Stimulated activated CD8-positive, alpha-beta memory T cell treated with anti-CD3 and anti-CD28 coated beads, Interleukin-2, amount 100 ng/mL, for 48 hours (primary cell): Measurements from ENCODE around the gene NR4A1.

ENCODE experiments used
- DNase-seq, 2 donors: peaks; one replicate each; pipeline ENCODE4 v3.0.0-alpha.2; 2020; ENCODE audit warnings: low read depth in 2 of 2

The NR4A1 gene

GRCh38 chr12:52018433-52019112, 32.7 kb upstream of the NR4A1 start:
- no peak for DNase-seq

GRCh38 chr12:52019113-52019770, 32.0 kb upstream of the NR4A1 start:
- DNase-seq = no peak

- peak; percentile 46 to 59 for DNase-seq
These were observed 30.5 kb upstream of the NR4A1 start for GRCh38 chr12:52020539-52021336.

- no peak for DNase-seq
These were observed 28.4 kb upstream of the NR4A1 start for GRCh38 chr12:52022841-52023181.

GRCh38 chr12:52023182-52023975, 27.9 kb upstream of the NR4A1 start:
- peak; percentile 90 to 93 for DNase-seq

- no peak for DNase-seq
These were observed 27.1 kb upstream of the NR4A1 start for GRCh38 chr12:52023976-52024688.

- DNase-seq = peak; percentile 28 to 46
These were observed 26.4 kb upstream of the NR4A1 start for GRCh38 chr12:52024845-52025230.

GRCh38 chr12:52026263-52026662, 25.0 kb upstream of the NR4A1 start:
- no peak for DNase-seq

- DNase-seq = no peak
These were observed 24.0 kb upstream of the NR4A1 start for GRCh38 chr12:52027085-52027843.

- DNase-seq = no peak
These were observed 21.6 kb upstream of the NR4A1 start for GRCh38 chr12:52029685-52030084.

- no peak for DNase-seq
These were observed 18.8 kb upstream of the NR4A1 start for GRCh38 chr12:52032446-52032803.

- DNase-seq = peak; percentile 87 to 90
These were observed 18.3 kb upstream of the NR4A1 start for GRCh38 chr12:52032804-52033445.

- DNase-seq = no peak
These were observed 17.6 kb upstream of the NR4A1 start for GRCh38 chr12:52033446-52034140.

- no peak for DNase-seq
These were observed 16.1 kb upstream of the NR4A1 start for GRCh38 chr12:52035190-52035589.

- no peak for DNase-seq
These were observed 15.3 kb upstream of the NR4A1 start for GRCh38 chr12:52035926-52036325.

GRCh38 chr12:52036587-52037171, 14.6 kb upstream of the NR4A1 start:
- DNase-seq = peak; percentile 71 to 72

GRCh38 chr12:52037248-52037861, 13.9 kb upstream of the NR4A1 start:
- no peak for DNase-seq

GRCh38 chr12:52038447-52038846, 12.8 kb upstream of the NR4A1 start:
- no peak for DNase-seq

- DNase-seq = no peak
These were observed 10.2 kb upstream of the NR4A1 start for GRCh38 chr12:52041035-52041434.
